HEK293 (cell line): ENCODE data around the gene PACS1.

ENCODE experiments used
- CTCF ChIA-PET: fragments of 350-600 bp; formaldehyde crosslinking; extraction: SDS; loops from one replicate; lab custom pipeline; 2021; ENCODE audit warnings: antibody characterized with exemption; lab: Yijun Ruan, JAX
- POLR2A ChIA-PET: fragments of 300-600 bp; formaldehyde crosslinking; extraction: SDS; loops from one replicate; lab custom pipeline; 2020; ENCODE audit warnings: antibody characterized with exemption, inconsistent platforms; lab: Yijun Ruan, JAX
- H3K27ac ChIP-seq: fragments of 200-500 bp; sonication (Bioruptor generic); 2 replicates; pipeline ENCODE4 v1.5.1; 2014; ENCODE audit warnings: low read depth, low read length, control low read depth, inconsistent platforms; ENCODE audit errors: extremely low read depth
- H3K36me3 ChIP-seq, 2 experiments: fragments of 200-500 bp in 1 of 2; sonication (Bioruptor generic) in 1 of 2; 1 replicate in 1 of 2; 2 replicates in 1 of 2; pipeline ENCODE4 v1.5.1; 2014 to 2017; ENCODE audit warnings: inconsistent platforms in 2 of 2, low read length in 2 of 2; ENCODE audit not compliant: control insufficient read depth in 2 of 2, insufficient read depth in 1 of 2
- H3K4me1 ChIP-seq: fragments of 200-500 bp; sonication (Bioruptor generic); 2 replicates; pipeline ENCODE4 v1.5.1; 2014; ENCODE audit warnings: mild to moderate bottlenecking, low read length, inconsistent platforms; ENCODE audit not compliant: control insufficient read depth, insufficient read depth
- H3K4me3 ChIP-seq: 2 replicates; pipeline ENCODE4 v1.5.1; 2011; ENCODE audit warnings: low read depth, mild to moderate bottlenecking, control low read depth, low read length, moderate library complexity
- H3K9me3 ChIP-seq: fragments of 200-500 bp; sonication (Bioruptor generic); 2 replicates; pipeline ENCODE4 v1.5.1; 2014; ENCODE audit warnings: low read depth, low read length, inconsistent platforms; ENCODE audit not compliant: control insufficient read depth, insufficient read depth
- EGR2 ChIP-seq: fragments of 450-650 bp; formaldehyde crosslinking; IDR thresholded peaks from 2 replicates; pipeline ENCODE4 v1.5.1; 2016; ENCODE audit warnings: low read depth, missing biosample characterization, missing genetic modification characterization
- GLIS2 ChIP-seq: fragments of 450-650 bp; formaldehyde crosslinking; IDR thresholded peaks from 2 replicates; pipeline ENCODE4 v1.5.1; 2016; ENCODE audit warnings: missing biosample characterization, missing genetic modification characterization
- HOXD13 ChIP-seq: sonication (generic); formaldehyde crosslinking; IDR thresholded peaks from 2 replicates; pipeline ENCODE4 v1.8.0; 2022; ENCODE audit warnings: missing genetic modification reagents, borderline replicate concordance
- KLF9 ChIP-seq: fragments of 450-650 bp; formaldehyde crosslinking; IDR thresholded peaks from 2 replicates; pipeline ENCODE4 v1.5.1; 2016; ENCODE audit warnings: missing biosample characterization, missing genetic modification characterization, low read depth
- MEIS1 ChIP-seq: sonication (generic); formaldehyde crosslinking; IDR thresholded peaks from 2 replicates; pipeline ENCODE4 v1.8.1; 2022; ENCODE audit warnings: missing genetic modification reagents, mild to moderate bottlenecking, borderline replicate concordance
- MYNN ChIP-seq: fragments of 450-650 bp; formaldehyde crosslinking; IDR thresholded peaks from 2 replicates; pipeline ENCODE4 v1.5.1; 2016; ENCODE audit warnings: missing biosample characterization, missing genetic modification characterization, borderline replicate concordance
- SALL2 ChIP-seq: fragments of 450-650 bp; formaldehyde crosslinking; IDR thresholded peaks from 2 replicates; pipeline ENCODE4 v1.5.0; 2017; ENCODE audit warnings: missing biosample characterization, mild to moderate bottlenecking, missing genetic modification characterization, borderline replicate concordance
- SCRT2 ChIP-seq: fragments of 450-650 bp; formaldehyde crosslinking; IDR thresholded peaks from 2 replicates; pipeline ENCODE4 v1.5.1; 2016; ENCODE audit warnings: missing biosample characterization, missing genetic modification characterization
- SETDB1 ChIP-seq: IDR thresholded peaks from one replicate; pipeline ENCODE4 v1.6.1; 2017; ENCODE audit warnings: mild to moderate bottlenecking, low read length, moderate library complexity, mixed read lengths; ENCODE audit not compliant: insufficient read length
- ZBTB20 ChIP-seq: fragments of 450-650 bp; formaldehyde crosslinking; IDR thresholded peaks from 2 replicates; pipeline ENCODE4 v1.5.1; 2016; ENCODE audit warnings: missing biosample characterization, missing genetic modification characterization
- ZBTB7A ChIP-seq: fragments of 450-650 bp; formaldehyde crosslinking; IDR thresholded peaks from 2 replicates; pipeline ENCODE4 v1.5.1; 2016; ENCODE audit warnings: low read depth, missing biosample characterization, missing genetic modification characterization
- ZFHX2 ChIP-seq: fragments of 450-650 bp; formaldehyde crosslinking; conservative IDR thresholded peaks from 2 replicates; pipeline ENCODE4 v1.5.1; 2016; ENCODE audit warnings: missing biosample characterization, missing genetic modification characterization
- ZFP69B ChIP-seq: fragments of 450-650 bp; formaldehyde crosslinking; IDR thresholded peaks from 2 replicates; pipeline ENCODE4 v1.5.1; 2016; ENCODE audit warnings: missing biosample characterization, missing genetic modification characterization
- ZNF10 ChIP-seq: fragments of 450-650 bp; formaldehyde crosslinking; IDR thresholded peaks from 2 replicates; pipeline ENCODE4 v1.5.1; 2017; ENCODE audit warnings: missing biosample characterization, missing genetic modification characterization
- ZNF121 ChIP-seq: fragments of 450-650 bp; formaldehyde crosslinking; IDR thresholded peaks from 2 replicates; pipeline ENCODE4 v1.5.1; 2016; ENCODE audit warnings: missing biosample characterization, missing genetic modification characterization
- ZNF175 ChIP-seq: fragments of 450-650 bp; formaldehyde crosslinking; IDR thresholded peaks from 2 replicates; pipeline ENCODE4 v1.5.1; 2016; ENCODE audit warnings: missing biosample characterization, missing genetic modification characterization
- ZNF266 ChIP-seq: fragments of 450-650 bp; formaldehyde crosslinking; IDR thresholded peaks from 2 replicates; pipeline ENCODE4 v1.5.1; 2016; ENCODE audit warnings: missing biosample characterization, missing genetic modification characterization, low read depth
- ZNF311 ChIP-seq: fragments of 450-650 bp; formaldehyde crosslinking; IDR thresholded peaks from 2 replicates; pipeline ENCODE4 v1.5.1; 2017; ENCODE audit warnings: missing biosample characterization, missing genetic modification characterization, borderline replicate concordance
- ZNF501 ChIP-seq: fragments of 450-650 bp; formaldehyde crosslinking; IDR thresholded peaks from 2 replicates; pipeline ENCODE4 v1.5.1; 2016; ENCODE audit warnings: missing biosample characterization, missing genetic modification characterization
- ZNF510 ChIP-seq: fragments of 450-650 bp; formaldehyde crosslinking; IDR thresholded peaks from 2 replicates; pipeline ENCODE4 v1.5.1; 2018; ENCODE audit warnings: mild to moderate bottlenecking, missing genetic modification characterization, missing biosample characterization; ENCODE audit not compliant: insufficient replicate concordance
- ZNF623 ChIP-seq: fragments of 450-650 bp; formaldehyde crosslinking; IDR thresholded peaks from 2 replicates; pipeline ENCODE4 v1.5.1; 2016; ENCODE audit warnings: missing biosample characterization, missing genetic modification characterization
- ZNF777 ChIP-seq: fragments of 450-650 bp; formaldehyde crosslinking; IDR thresholded peaks from 2 replicates; pipeline ENCODE4 v1.5.1; 2017; ENCODE audit warnings: missing biosample characterization, missing genetic modification characterization, borderline replicate concordance
- ZNF792 ChIP-seq: fragments of 450-650 bp; formaldehyde crosslinking; IDR thresholded peaks from 2 replicates; pipeline ENCODE4 v1.5.1; 2016; ENCODE audit warnings: missing biosample characterization, missing genetic modification characterization
- ZXDB ChIP-seq: fragments of 450-650 bp; formaldehyde crosslinking; IDR thresholded peaks from 2 replicates; pipeline ENCODE4 v1.5.1; 2016; ENCODE audit warnings: missing biosample characterization, missing genetic modification characterization
- TF ChIP-seq, protein P1 (sequence below): fragments of 450-650 bp; formaldehyde crosslinking; IDR thresholded peaks from 2 replicates; pipeline ENCODE4 v1.5.1; 2016; ENCODE audit warnings: missing biosample characterization, missing genetic modification characterization, borderline replicate concordance
- TF ChIP-seq, protein P2 (sequence below): fragments of 450-650 bp; formaldehyde crosslinking; IDR thresholded peaks from 2 replicates; pipeline ENCODE4 v1.5.1; 2016; ENCODE audit warnings: missing biosample characterization, missing genetic modification characterization
- TF ChIP-seq, protein P3 (sequence below): fragments of 450-650 bp; formaldehyde crosslinking; IDR thresholded peaks from 2 replicates; pipeline ENCODE4 v1.5.1; 2016; ENCODE audit warnings: missing biosample characterization, missing genetic modification characterization
- TF ChIP-seq, protein P4 (sequence below): fragments of 450-650 bp; formaldehyde crosslinking; IDR thresholded peaks from 2 replicates; pipeline ENCODE4 v1.5.1; 2017; ENCODE audit warnings: missing biosample characterization, missing genetic modification characterization
- TF ChIP-seq, protein P5 (sequence below): fragments of 450-650 bp; IDR thresholded peaks from 2 replicates; pipeline ENCODE4 v1.5.1; 2018; ENCODE audit warnings: missing biosample characterization, mild to moderate bottlenecking, missing genetic modification characterization

PACS1 gene

DNA sequence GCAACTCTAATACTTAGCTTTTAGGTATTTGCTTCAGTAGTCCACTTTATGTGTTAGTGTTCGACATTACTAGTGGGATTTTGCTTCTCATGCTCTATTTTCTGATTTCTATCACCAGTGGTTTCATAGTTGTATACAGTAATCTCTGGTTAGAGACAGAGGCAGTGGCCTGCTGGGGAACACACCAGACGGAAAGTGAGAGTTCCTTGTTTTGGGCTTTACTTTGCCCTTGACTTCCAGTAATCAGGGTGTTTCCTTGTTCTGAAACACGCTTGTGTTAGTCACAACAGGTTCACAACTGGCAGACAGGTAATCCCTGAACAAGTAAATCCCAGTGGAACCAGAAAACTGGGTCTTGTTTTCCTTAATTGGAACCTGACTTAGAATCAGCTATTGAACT lies 56.0 kb downstream of the PACS1 start:
- POLR2A ChIA-PET: interaction anchor here (0.6 to 2.0 kb wide), 3 partner anchors 10 to 74 kb away, joined by 3 to 4 read pairs (median 4); partner anchors contain the start of gene SF3B2
- no peaks in the 10 kb centered on the region for H3K9me3 ChIP-seq
- no peaks in the 10 kb centered on the region for H3K4me1 ChIP-seq
- no peaks in the 10 kb centered on the region for H3K36me3 ChIP-seq
- TF ChIP-seq, protein P1, sequence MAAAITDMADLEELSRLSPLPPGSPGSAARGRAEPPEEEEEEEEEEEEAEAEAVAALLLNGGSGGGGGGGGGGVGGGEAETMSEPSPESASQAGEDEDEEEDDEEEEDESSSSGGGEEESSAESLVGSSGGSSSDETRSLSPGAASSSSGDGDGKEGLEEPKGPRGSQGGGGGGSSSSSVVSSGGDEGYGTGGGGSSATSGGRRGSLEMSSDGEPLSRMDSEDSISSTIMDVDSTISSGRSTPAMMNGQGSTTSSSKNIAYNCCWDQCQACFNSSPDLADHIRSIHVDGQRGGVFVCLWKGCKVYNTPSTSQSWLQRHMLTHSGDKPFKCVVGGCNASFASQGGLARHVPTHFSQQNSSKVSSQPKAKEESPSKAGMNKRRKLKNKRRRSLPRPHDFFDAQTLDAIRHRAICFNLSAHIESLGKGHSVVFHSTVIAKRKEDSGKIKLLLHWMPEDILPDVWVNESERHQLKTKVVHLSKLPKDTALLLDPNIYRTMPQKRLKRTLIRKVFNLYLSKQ (tag by site-specific recombination): no peak
- TF ChIP-seq ZBTB20 (tag by site-specific recombination) (no peak), ZNF623 (tag by site-specific recombination) (no peak), ZNF777 (tag by site-specific recombination) (no peak), ZNF510 (tag by site-specific recombination) (no peak), ZNF266 (no peak), SCRT2 (tag by site-specific recombination) (no peak), ZNF501 (no peak), ZFP69B (tag by site-specific recombination) (no peak), ZBTB7A (tag by site-specific recombination) (no peak), ZXDB (no peak), SETDB1 (no peak), ZNF121 (no peak), EGR2 (no peak), KLF9 (tag by site-specific recombination) (no peak)
- TF ChIP-seq, protein P2, sequence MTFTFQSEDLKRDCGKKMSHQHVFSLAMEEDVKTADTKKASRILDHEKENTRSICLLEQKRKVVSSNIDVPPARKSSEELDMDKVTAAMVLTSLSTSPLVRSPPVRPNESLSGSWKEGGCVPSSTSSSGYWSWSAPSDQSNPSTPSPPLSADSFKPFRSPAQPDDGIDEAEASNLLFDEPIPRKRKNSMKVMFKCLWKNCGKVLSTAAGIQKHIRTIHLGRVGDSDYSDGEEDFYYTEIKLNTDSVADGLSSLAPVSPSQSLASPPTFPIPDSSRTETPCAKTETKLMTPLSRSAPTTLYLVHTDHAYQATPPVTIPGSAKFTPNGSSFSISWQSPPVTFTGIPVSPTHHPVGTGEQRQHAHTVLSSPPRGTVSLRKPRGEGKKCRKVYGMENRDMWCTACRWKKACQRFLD (tag by site-specific recombination): no peak
- TF ChIP-seq, protein P3, sequence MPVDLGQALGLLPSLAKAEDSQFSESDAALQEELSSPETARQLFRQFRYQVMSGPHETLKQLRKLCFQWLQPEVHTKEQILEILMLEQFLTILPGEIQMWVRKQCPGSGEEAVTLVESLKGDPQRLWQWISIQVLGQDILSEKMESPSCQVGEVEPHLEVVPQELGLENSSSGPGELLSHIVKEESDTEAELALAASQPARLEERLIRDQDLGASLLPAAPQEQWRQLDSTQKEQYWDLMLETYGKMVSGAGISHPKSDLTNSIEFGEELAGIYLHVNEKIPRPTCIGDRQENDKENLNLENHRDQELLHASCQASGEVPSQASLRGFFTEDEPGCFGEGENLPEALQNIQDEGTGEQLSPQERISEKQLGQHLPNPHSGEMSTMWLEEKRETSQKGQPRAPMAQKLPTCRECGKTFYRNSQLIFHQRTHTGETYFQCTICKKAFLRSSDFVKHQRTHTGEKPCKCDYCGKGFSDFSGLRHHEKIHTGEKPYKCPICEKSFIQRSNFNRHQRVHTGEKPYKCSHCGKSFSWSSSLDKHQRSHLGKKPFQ (tag by site-specific recombination): no peak
- CTCF ChIA-PET: interaction anchor here (0.6 to 1.6 kb wide), 3 partner anchors 9 to 58 kb away, joined by 3 to 8 read pairs (median 5); no protein-coding TSS in a partner anchor
- H3K4me3 ChIP-seq: no peak overlapping the region
- H3K27ac ChIP-seq: no peak overlapping the region

DNA sequence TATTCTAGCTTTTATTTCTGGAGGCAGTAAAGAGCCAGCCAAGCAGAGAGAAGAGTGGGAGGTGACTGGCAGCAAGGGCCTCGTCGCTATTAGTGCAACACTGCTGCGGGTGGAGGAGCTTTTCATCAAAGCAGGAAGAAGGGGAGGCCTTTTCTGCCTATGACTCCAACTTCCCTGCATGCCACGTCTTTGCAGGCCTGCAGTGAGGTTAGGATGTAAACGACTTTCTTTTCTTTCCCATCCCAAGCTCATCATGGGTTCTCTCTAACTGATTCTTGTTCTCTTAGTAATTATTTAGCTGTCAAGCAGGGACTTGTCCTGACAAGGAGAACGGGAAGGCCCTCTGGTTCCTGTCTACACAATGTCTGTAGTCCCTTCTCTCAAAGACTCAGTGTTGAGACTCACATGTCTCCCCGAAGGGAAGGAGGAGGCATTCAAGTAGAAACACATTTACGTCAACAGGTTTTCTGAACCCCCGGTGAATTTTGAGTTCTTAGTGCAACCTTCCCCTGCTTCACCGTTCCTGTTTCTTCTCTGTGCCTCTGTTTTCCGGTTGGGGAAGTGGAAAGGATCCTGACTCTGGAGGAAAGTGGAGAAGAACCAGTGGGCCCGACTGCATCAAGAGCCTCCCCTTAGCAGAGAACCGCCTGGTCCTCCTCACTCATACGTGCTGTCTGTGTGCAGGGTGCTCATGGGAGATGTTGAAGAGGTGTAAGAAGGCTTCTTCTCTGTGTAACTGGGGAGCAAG lies 56.9 kb downstream of the PACS1 start:
- Histone ChIP-seq H3K4me3 (no peak overlapping the region), H3K27ac (no peak overlapping the region), H3K36me3 (no peaks in the 10 kb centered on the region), H3K4me1 (no peaks in the 10 kb centered on the region), H3K9me3 (no peaks in the 10 kb centered on the region)
- ChIA-PET POLR2A (interaction anchor here (2.0 kb wide), 1 partner anchor 75 kb away, joined by 4 read pairs; the partner anchor contains the start of gene SF3B2), CTCF (interaction anchor here (0.6 to 1.6 kb wide), 3 partner anchors 8 to 138 kb away, joined by 3 to 8 read pairs (median 5); no protein-coding TSS in a partner anchor)
- TF ChIP-seq MEIS1 (CRISPR knock-in tag): no peak
- no peak for TF ChIP-seq ZNF311
- 0 out of 2 replicates have a peak, but pooled peaks have one; percentile 17 for TF ChIP-seq EGR2
- TF ChIP-seq HOXD13 (CRISPR knock-in tag): no peak
- peak; percentile 30; the same call in 1 of the 2 replicates for TF ChIP-seq ZFHX2 (tag by site-specific recombination)
- no peak for TF ChIP-seq GLIS2 (tag by site-specific recombination)
- TF ChIP-seq ZNF175 (tag by site-specific recombination): no peak
- no peak for TF ChIP-seq MYNN (tag by site-specific recombination)
- no peak for TF ChIP-seq ZBTB20 (tag by site-specific recombination)
- TF ChIP-seq, protein P4, sequence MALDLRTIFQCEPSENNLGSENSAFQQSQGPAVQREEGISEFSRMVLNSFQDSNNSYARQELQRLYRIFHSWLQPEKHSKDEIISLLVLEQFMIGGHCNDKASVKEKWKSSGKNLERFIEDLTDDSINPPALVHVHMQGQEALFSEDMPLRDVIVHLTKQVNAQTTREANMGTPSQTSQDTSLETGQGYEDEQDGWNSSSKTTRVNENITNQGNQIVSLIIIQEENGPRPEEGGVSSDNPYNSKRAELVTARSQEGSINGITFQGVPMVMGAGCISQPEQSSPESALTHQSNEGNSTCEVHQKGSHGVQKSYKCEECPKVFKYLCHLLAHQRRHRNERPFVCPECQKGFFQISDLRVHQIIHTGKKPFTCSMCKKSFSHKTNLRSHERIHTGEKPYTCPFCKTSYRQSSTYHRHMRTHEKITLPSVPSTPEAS (tag by site-specific recombination): no peak
- TF ChIP-seq ZNF792 (tag by site-specific recombination): no peak
- TF ChIP-seq ZNF10 (tag by site-specific recombination): no peak
- TF ChIP-seq, protein P5, sequence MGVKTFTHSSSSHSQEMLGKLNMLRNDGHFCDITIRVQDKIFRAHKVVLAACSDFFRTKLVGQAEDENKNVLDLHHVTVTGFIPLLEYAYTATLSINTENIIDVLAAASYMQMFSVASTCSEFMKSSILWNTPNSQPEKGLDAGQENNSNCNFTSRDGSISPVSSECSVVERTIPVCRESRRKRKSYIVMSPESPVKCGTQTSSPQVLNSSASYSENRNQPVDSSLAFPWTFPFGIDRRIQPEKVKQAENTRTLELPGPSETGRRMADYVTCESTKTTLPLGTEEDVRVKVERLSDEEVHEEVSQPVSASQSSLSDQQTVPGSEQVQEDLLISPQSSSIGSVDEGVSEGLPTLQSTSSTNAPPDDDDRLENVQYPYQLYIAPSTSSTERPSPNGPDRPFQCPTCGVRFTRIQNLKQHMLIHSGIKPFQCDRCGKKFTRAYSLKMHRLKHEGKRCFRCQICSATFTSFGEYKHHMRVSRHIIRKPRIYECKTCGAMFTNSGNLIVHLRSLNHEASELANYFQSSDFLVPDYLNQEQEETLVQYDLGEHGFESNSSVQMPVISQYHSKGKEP (tag by site-specific recombination): peak; percentile 36; the same call in 1 of the 2 replicates
- TF ChIP-seq SALL2: no peak
